SU-DHL-6 (cell line): ENCODE results near the gene PXDN.

Source experiments
- H2AFZ ChIP-seq: fragments of 200-600 bp; sonication (generic); 2 replicates; pipeline ENCODE4 v1.6.1; 2014; ENCODE audit warnings: low read depth, mild to moderate bottlenecking, moderate library complexity, mixed read lengths, antibody characterized with exemption, low read length; ENCODE audit not compliant: severe bottlenecking
- H3F3A ChIP-seq: fragments of 200-600 bp; shearing (Covaris generic); 2 replicates; pipeline ENCODE4 v1.6.0; 2016; ENCODE audit warnings: antibody characterized with exemption, mild to moderate bottlenecking; ENCODE audit not compliant: insufficient read depth
- H3K27ac ChIP-seq: fragments of 200-600 bp; sonication (generic); 2 replicates; pipeline ENCODE4 v1.5.1; 2016; ENCODE audit warnings: low read depth, mild to moderate bottlenecking, low read length, moderate library complexity, mixed read lengths
- H3K27me3 ChIP-seq: fragments of 200-600 bp; sonication (generic), shearing (Covaris generic); 2 replicates; pipeline ENCODE4 v1.6.0; 2014; ENCODE audit warnings: mild to moderate bottlenecking, low read length
- H3K36me3 ChIP-seq: fragments of 200-600 bp; sonication (generic); 2 replicates; pipeline ENCODE4 v1.6.1; 2014; ENCODE audit warnings: mild to moderate bottlenecking, low read length, mixed read lengths
- H3K4me2 ChIP-seq: fragments of 300-600, 200-600 bp; shearing (Covaris generic), sonication (generic); 2 replicates; pipeline ENCODE4 v1.6.0; 2014; ENCODE audit warnings: low read length, low read depth, mild to moderate bottlenecking; ENCODE audit not compliant: poor library complexity, severe bottlenecking
- H3K4me3 ChIP-seq: fragments of 200-600 bp; sonication (generic); 2 replicates; pipeline ENCODE4 v1.5.1; 2014; ENCODE audit warnings: antibody characterized with exemption, low read length, mild to moderate bottlenecking, mixed read lengths; ENCODE audit not compliant: insufficient read depth, poor library complexity, severe bottlenecking
- H3K79me2 ChIP-seq: fragments of 200-600 bp; sonication (generic); 2 replicates; pipeline ENCODE4 v1.6.1; 2014; ENCODE audit warnings: mild to moderate bottlenecking, low read length, moderate library complexity; ENCODE audit not compliant: insufficient read depth
- H3K9ac ChIP-seq: fragments of 200-600 bp; sonication (generic); 2 replicates; pipeline ENCODE4 v1.7.0; 2014; ENCODE audit warnings: mild to moderate bottlenecking, low read length
- H3K9me2 ChIP-seq: fragments of 200-600 bp; sonication (generic); replicated peaks from 2 replicates; pipeline ENCODE4 v1.6.1; 2014; ENCODE audit warnings: low read length; ENCODE audit not compliant: insufficient read depth
- H3K9me3 ChIP-seq: fragments of 200-600 bp; sonication (generic); 2 replicates; pipeline ENCODE4 v1.6.1; 2014; ENCODE audit warnings: low read length, mixed read lengths; ENCODE audit not compliant: insufficient read depth
- H4K20me1 ChIP-seq: fragments of 200-600 bp; sonication (generic); 2 replicates; pipeline ENCODE4 v1.6.1; 2014; ENCODE audit warnings: low read depth, mild to moderate bottlenecking, antibody characterized with exemption, low read length, moderate library complexity, mixed read lengths
- CTCF ChIP-seq: fragments of 200-600 bp; sonication (generic); IDR thresholded peaks from one replicate; pipeline ENCODE4 v1.5.1; 2017; ENCODE audit warnings: antibody characterized with exemption, mild to moderate bottlenecking, low read length, moderate library complexity; ENCODE audit not compliant: insufficient read depth, poor library complexity, severe bottlenecking
- EZH2phosphoT487 ChIP-seq: fragments of 200-600 bp; sonication (generic), shearing (Covaris generic); conservative IDR thresholded peaks from 2 replicates; pipeline ENCODE4 v1.6.1; 2018; ENCODE audit warnings: mild to moderate bottlenecking, antibody characterized with exemption, low read length, moderate library complexity, mixed read lengths

Gene PXDN

GRCh38 chr2:1610096-1610485 is 134.2 kb downstream of the PXDN start:
- Histone ChIP-seq H3K27ac (no peak overlapping the region), H3K79me2 (no peaks in the 10 kb centered on the region), H3K27me3 (no peaks in the 10 kb centered on the region), H4K20me1 (no peaks in the 10 kb centered on the region), H3K4me2 (no peak overlapping the region), H3K36me3 (no peaks in the 10 kb centered on the region), H3K4me3 (no peak overlapping the region), H3K9me2 (no peaks in the 10 kb centered on the region), H3F3A (no peaks in the 10 kb centered on the region), H3K9me3 (no peaks in the 10 kb centered on the region), H3K9ac (no peak overlapping the region), H2AFZ (no peak overlapping the region)
- TF ChIP-seq CTCF: no peak
- no peak for TF ChIP-seq EZH2phosphoT487

GRCh38 chr2:1609485-1610095 is 134.7 kb downstream of the PXDN start:
- Histone ChIP-seq H3K4me2 (no peak overlapping the region), H3K36me3 (no peaks in the 10 kb centered on the region), H3K27ac (no peak overlapping the region), H3K27me3 (no peaks in the 10 kb centered on the region), H3K4me3 (no peak overlapping the region), H3K79me2 (no peaks in the 10 kb centered on the region), H3K9ac (no peak overlapping the region), H3F3A (no peaks in the 10 kb centered on the region), H4K20me1 (no peaks in the 10 kb centered on the region), H3K9me2 (no peaks in the 10 kb centered on the region), H3K9me3 (no peaks in the 10 kb centered on the region), H2AFZ (no peak overlapping the region)
- no peak for TF ChIP-seq CTCF
- TF ChIP-seq EZH2phosphoT487: no peak

- Histone ChIP-seq H3F3A (no peaks in the 10 kb centered on the region), H3K9me3 (no peaks in the 10 kb centered on the region), H3K27ac (no peak overlapping the region), H2AFZ (no peak overlapping the region), H3K4me2 (no peak overlapping the region), H3K36me3 (no peaks in the 10 kb centered on the region), H3K4me3 (no peak overlapping the region), H3K79me2 (no peaks in the 10 kb centered on the region), H3K9me2 (no peaks in the 10 kb centered on the region), H3K27me3 (no peaks in the 10 kb centered on the region), H4K20me1 (no peaks in the 10 kb centered on the region), H3K9ac (no peak overlapping the region)
- TF ChIP-seq EZH2phosphoT487: no peak
- TF ChIP-seq CTCF: no peak
Measured at GRCh38 chr2:1609040-1609439, 135.3 kb downstream of the PXDN start.
